Pancreas (tissue), 10 donors: ENCODE data around the gene MYL3. TPM values are rescaled to one million over a fixed set of nuclear protein-coding genes. Genes with fewer than 3 reads are reported as not detected.
A peak's percentile ranks its signal among the peaks of the same experiment; 100 is the strongest.

ENCODE experiments used
- ATAC-seq, 4 donors: fragments of 200-7000 bp; cut with Tn5 transposase; one replicate each; pipeline versions ENCODE4 v1.8.0 to v1.9.1; 2020; ENCODE audit warnings: mild to moderate bottlenecking in 4 of 4, moderate library complexity in 4 of 4
- DNase-seq, 6 donors: peaks; one replicate each; pipeline ENCODE4 v3.0.0-alpha.2; 2020
- FAIRE-seq: peaks from 2 replicates; lab custom pipeline; 2012; peaks lifted over from hg19 to GRCh38; lab: Jason Lieb, UNC
- H3K27ac ChIP-seq, 4 donors: fragments of 200-600 bp; sonication (generic); 1 replicate in 3 of 4; 2 replicates in 1 of 4; pipeline versions ENCODE4 v1.5.0 to v1.8.0; 2020
- H3K27me3 ChIP-seq, 4 donors: fragments of 200-600 bp; one replicate each; pipeline ENCODE4 v1.8.0; 2021
- H3K36me3 ChIP-seq, 3 donors: fragments of 200-600 bp; sonication (generic) in 1 of 3; one replicate each; pipeline versions ENCODE4 v1.5.0 to v1.8.0; 2020 to 2021
- H3K4me1 ChIP-seq, 3 donors: fragments of 200-600 bp; one replicate each; pipeline ENCODE4 v1.8.0; 2021
- H3K4me3 ChIP-seq, 4 donors: fragments of 200-600 bp; sonication (generic) in 2 of 4; one replicate each; pipeline versions ENCODE4 v1.5.0 to v1.8.0; 2020 to 2021
- H3K9me3 ChIP-seq, 4 donors: fragments of 200-600 bp; one replicate each; pipeline ENCODE4 v1.8.0; 2021
- CTCF ChIP-seq, 4 donors: fragments of 200-600 bp; sonication (generic) in 3 of 4; IDR thresholded peaks; one replicate each; pipeline versions ENCODE4 v1.5.0 to v1.8.0; 2021; ENCODE audit warnings: antibody characterized with exemption in 4 of 4
- WGBS, 2 donors: extraction: QIAGEN DNeasy Blood & Tissue Kit; methylation state at CpG; one replicate each; pipeline ENCODE4 v1.1.7; 2013; 5-methylcytosine and 5-hydroxymethylcytosine counted together
- intact Hi-C, 3 donors: fragments of 100-400 bp; cut with DNase I; formaldehyde crosslinking; loops; one replicate each; pipeline versions ENCODE4 v1.11.1 to v1.14.2; 2022
- polyA plus RNA-seq, 2 donors: library from polyadenylated mRNA; stranded (reverse); fragments of 200-250 nt; gene quantifications; one replicate each; pipeline ENCODE4 v1.2.3, GENCODE V29; 2013
- total RNA-seq, 6 donors: library from RNA; stranded (reverse); fragmentation: NEBNext Ultra II Directional in 4 of 6; extraction: Animal tissue kit (Norgen Biotek cat#: 25700) in 4 of 6; gene quantifications; one replicate each; pipeline versions ENCODE4 v1.2.1 to v1.2.4, GENCODE V29; 2021 to 2023
- donor health status: healthy with polysubstance abuse.
- donor health status: DM: no; HTN: no; CAD: no; lungs with moderate emphysema.
- donor health status: DM: no; HTN: no; CAD: no.
- donor health status: control.
- donor health status: control.
- donor health status: Bipolar disorder and iron deficiency.
- donor health status: DM: yes; HTN: yes; CAD: no.
- donor health status: DM: no; HTN: no; CAD: no.
- donor health status: DM: no; HTN: no; CAD: no.
- donor health status: DM: yes; HTN: yes; CAD: no.

MYL3 gene
- total and polyA plus RNA-seq, 8 donors: 0.26 to 2.5 (median 0.71) TPM; not detected in 2

- H3K27me3 ChIP-seq: no peaks in the 10 kb centered on the region
- no peak for FAIRE-seq
- no peaks in the 10 kb centered on the region for H3K9me3 ChIP-seq
- intact Hi-C loops: no loop called here
- 83 to 84% methylated on average over 6 of the region's 6 CpGs for WGBS, 2 donors
- H3K4me3 ChIP-seq: no peak overlapping the region
- no peak for ATAC-seq
- H3K27ac ChIP-seq: no peak overlapping the region
- H3K36me3 ChIP-seq: no peaks in the 10 kb centered on the region
- DNase-seq: peak in 2 of 6 donors; percentile 21 to 24
- TF ChIP-seq CTCF (IDR thresholded peaks at IDR 0.05): no peak
- H3K4me1 ChIP-seq: no peaks in the 10 kb centered on the region
These were observed 4.8 kb downstream of the MYL3 start for GRCh38 chr3:46858456-46858855.

DNA sequence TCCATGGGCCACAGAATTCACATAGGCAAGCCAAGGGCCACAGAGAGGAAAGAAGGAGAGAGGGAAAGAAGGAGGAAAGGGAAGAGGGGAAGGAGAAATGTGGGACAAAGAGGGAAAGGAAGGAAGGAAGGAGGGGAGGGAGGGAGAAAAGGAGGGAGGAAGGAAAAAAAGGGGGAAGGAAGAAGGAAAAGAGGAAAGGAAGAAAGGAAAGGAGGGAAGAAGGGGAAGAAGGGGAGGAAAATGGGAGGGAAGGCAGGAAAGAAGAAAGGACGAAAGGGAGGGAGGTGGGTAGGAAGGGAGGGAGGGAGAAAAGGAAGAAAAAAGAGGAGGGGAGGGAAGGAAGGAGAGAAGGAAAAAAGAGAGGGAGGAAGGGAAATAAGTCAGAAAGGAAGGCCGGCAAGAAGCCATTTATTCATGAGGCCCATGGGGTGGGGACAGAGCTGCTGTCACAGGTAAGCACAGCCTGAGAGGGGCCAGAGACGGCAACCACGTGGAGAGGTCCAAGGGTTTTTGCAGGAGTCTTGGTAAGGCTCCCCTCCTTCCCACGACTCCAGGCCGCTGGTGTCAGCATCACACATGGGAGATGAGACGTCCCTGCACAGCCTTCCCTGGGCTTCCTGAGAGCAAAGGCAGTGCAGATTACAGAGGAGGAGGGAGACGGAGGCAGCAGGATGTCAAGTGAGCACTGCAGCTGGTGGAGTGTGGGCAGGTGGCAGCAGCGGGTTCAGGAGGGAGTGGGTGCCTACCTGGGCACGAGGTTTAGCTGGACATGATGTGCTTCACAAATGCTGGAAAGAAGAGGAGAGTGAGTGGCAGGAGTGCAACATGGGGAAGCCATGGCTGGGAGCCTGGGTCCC lies 5.5 kb downstream of the MYL3 start:
- no peak for FAIRE-seq
- Histone ChIP-seq H3K27me3 (no peaks in the 10 kb centered on the region), H3K36me3 (no peaks in the 10 kb centered on the region), H3K9me3 (no peaks in the 10 kb centered on the region), H3K27ac (no peak overlapping the region), H3K4me1 (no peaks in the 10 kb centered on the region), H3K4me3 (no peak overlapping the region)
- ATAC-seq: no peak
- TF ChIP-seq CTCF (IDR thresholded peaks at IDR 0.05): no peak
- 70 to 71% methylated on average over 10 of the region's 10 CpGs for WGBS, 2 donors
- intact Hi-C loops: no loop called here
- DNase-seq: peak in 2 of 6 donors; percentile 25 to 33

- peak in 2 of 6 donors; percentile 34 to 49 for DNase-seq
- Histone ChIP-seq H3K36me3 (no peaks in the 10 kb centered on the region), H3K9me3 (no peaks in the 10 kb centered on the region), H3K4me1 (no peaks in the 10 kb centered on the region), H3K27me3 (no peaks in the 10 kb centered on the region), H3K27ac (no peak overlapping the region), H3K4me3 (no peak overlapping the region)
- intact Hi-C loops: no loop called here
- 80 to 85% methylated on average over 17 of the region's 17 CpGs for WGBS, 2 donors
- no peak for ATAC-seq
- TF ChIP-seq CTCF (IDR thresholded peaks at IDR 0.05): no peak
- FAIRE-seq: no peak
These were observed 6.4 kb downstream of the MYL3 start for GRCh38 chr3:46856576-46857471.

DNA sequence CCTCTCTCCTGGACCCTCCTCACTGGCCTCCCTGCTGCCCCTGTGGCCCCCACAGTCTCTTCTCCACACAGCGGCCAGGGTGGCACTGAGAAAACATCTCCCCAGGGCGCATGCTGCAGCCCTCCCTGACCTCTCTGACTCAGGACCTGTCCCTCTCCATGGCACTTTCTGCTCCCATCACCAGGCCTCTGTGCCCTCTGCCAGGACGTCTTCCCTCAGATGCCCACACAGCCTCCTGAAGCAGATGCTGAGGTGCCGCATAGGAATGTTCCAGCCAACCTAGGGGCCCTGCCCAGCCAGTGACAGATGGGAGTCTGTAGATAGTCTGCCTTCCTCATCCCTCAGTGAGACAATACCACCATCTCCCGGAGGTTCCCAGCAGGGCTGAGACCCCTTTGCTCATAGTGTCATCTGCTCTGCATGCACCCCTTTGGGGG lies 8.7 kb downstream of the MYL3 start:
- Histone ChIP-seq H3K9me3 (no peaks in the 10 kb centered on the region), H3K27me3 (no peaks in the 10 kb centered on the region), H3K4me3 (no peak overlapping the region), H3K36me3 (no peaks in the 10 kb centered on the region), H3K27ac (no peak overlapping the region), H3K4me1 (no peaks in the 10 kb centered on the region)
- intact Hi-C loops: no loop called here
- no peak for ATAC-seq
- no peak for FAIRE-seq
- 63 to 82% methylated on average over 5 of the region's 5 CpGs for WGBS, 2 donors
- DNase-seq: peak in 2 of 6 donors; percentile 30 to 43
- TF ChIP-seq CTCF (IDR thresholded peaks at IDR 0.05): no peak
